CD4-positive, alpha-beta T cell treated with Interleukin-4 for 4 hours (primary cell): ENCODE results near the gene PDE3B.
"Not testable (repeated sequence)": the region's sequence is repeated elsewhere in the genome, so short reads cannot be mapped to it uniquely, and the experiment has no call there.

ENCODE experiments used
- DNase-seq: peaks from one replicate; pipeline ENCODE4 v3.0.0-alpha.2; 2020

PDE3B gene

DNA sequence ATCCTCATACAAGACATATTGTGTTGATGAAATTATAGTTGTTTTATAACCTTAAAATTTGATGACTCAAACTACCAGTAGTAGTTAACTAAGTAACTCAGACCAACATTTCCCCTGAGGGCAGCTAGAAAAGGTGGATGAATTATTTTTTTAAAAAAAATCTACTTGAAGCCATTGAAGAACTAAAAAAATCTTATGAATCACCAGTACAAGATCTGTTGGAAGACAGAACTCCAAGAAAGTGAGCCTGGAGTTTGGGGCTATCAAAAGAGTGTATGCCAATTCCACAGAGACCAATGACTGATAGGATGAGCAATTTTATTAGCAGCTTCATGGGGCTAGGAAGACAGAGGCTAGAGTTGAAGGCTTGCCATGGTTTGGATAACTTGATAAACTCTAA, 176.0 kb downstream of the PDE3B start:
- no peak for DNase-seq

DNA sequence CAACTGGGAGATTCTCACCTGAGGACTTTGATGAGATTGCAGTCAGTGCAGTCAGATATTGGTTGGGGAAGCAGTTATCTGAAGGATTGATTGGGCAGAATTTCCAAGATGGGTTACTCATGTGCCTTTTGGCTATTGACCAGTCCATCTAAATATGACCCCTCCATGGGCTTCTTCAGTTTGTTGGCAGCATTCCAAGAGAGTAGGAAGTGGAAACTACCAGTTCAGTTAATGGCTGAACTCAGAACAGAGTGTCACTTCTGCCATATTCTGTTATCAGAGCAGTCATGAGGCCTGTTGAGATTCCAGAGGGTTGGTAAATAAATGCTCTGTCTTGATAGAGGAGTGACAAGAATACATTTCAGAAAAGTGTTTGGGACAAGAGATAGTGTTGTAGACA, 177.4 kb downstream of the PDE3B start:
- no peak for DNase-seq

DNA sequence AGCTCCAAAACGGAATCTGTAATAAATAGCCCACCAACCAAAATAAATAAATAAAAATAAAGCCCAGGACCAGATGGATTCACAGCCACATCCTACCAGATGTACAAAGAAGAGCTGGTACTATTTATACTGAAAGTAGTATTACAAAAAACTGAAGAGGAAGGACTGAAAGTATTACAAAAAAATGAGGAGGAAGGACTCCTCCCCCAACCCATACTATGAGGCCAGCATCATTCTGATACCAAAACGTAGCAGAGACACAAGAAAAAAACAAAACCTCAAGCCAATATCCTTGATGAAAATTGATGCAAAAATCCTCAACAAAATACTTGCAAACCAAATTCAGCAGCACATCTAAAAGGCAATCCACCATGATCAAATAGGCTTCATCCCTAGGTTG, 183.0 kb downstream of the PDE3B start:
- DNase-seq = no peak

DNA sequence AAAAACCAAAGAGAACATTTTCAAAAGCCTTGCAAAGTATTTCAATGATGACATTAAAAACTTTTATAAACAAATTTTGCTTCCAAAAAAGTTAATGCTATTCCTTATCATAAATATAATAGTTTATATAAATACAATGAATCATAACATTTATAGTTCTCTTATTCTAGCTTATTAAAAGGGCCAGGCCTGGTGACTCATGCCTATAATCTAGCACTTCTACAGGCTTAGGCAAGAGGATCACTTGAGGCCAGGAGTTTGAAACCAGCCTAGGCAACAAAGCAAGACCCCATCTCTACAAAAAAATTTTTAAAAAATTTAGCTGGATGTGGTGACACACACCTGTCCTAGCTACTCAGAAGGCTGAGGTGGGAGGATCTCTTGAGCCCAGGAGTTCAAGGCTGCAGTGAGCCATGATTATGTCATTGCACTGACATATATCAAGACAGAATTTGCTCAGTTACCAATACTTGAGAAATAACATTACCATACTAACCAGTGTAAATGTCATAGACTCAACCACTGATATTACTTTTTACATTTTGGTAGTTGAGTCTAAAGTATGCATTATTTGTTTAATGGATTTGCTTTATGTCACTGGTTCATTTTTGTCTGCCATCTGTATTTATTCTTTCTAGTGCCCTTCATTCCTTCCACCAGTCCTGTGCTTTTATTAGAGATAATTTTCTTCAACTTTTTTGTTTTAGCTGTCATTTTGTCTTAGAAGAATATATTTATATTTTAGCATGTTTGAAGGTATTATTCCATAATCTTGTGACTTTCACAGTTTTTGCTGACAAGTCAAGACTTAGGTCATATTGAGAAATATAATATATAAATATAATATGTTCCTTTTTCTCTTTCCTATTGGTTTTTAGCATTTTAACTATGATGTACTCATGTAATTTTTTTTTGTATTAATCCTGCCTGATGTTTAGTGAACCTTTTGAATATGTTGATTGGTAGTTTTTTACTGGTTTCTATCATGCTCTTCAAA, 192.2 kb downstream of the PDE3B start:
- no peak for DNase-seq

DNA sequence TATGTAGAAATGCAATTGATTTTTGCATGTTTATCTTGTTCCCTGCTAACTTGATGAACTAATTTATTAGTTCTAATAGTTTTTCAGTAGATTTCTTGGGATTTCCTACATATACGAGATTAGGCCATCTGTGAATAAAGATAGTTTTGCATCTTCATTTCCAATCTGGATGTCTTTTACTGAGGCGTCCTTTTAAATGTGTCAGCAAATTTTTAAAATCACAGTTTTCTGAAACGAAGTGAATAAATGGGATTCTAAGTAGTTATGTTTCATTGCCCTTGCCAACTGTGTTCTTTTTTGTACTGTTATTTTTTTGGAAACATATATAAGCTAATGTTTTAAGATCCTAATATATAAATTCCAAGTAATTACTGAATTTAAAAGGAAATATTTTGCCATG, 198.4 kb downstream of the PDE3B start:
- DNase-seq = no peak

DNA sequence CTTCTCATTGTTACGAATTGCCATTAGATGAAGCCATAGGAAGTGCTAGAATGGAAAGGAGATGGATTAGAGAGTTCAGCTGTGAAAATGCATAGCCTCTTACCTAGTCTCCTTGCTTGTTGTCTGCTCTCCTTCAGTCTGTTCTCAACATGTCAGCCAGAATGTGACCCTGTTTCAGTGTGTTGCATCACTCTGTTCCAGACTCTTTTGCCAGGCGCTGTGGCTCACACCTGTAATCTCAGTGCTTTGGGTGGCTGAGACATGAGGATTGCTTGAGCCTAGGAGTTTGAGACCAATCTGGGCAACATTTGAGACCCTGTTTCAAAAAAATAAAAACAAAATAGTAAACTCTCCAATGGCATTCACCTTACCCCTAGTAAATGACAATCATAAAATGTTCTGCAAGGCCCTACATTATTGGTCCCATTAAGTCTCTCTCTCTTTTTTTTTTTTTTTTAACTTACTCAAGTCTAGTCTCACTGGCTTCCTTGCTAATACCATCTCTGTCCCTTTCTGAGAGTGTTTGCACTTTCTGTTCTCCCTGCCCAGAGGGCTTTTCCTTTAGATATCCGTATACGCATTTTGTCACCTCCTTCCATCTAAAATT, 209.1 kb downstream of the PDE3B start:
- DNase-seq = no peak

DNA sequence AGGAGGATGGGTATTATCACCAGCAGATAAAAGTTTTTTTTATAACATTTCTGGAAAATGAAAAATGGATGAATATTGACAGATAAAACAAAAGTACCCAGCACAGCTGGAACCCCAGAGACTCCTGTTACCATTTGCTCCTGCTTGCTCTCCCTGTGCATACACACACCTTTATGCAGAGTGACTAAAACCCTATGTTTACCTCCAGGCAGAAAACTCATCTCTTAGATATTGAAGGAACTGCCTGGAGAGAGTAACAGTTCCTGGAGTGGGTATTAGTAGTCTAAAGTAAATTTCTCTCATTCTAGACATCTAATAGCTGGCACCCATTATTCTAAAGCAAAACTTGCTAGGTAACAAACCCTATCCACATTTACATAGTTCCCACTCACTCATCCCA, 210.5 kb downstream of the PDE3B start:
- DNase-seq = no peak

DNA sequence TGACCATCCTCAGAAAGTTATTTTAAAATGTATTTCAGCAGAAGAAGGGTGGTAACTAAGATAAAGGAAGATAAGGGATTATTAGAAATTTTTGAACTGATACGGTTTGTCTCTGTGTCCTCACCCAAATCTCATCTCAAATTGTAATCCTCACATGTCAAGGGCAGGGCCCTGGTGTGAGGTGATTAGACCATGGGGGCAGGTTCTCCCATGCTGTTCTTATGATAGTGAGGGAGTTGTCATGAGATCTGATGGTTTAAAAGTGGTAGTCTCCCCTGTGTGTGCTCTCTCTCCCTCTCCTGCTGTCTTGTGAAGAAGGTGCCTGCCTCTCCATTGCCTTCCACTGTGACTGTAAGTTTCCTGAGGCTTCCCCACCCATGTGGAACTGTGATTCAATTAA, 212.3 kb downstream of the PDE3B start:
- DNase-seq = no peak

DNA sequence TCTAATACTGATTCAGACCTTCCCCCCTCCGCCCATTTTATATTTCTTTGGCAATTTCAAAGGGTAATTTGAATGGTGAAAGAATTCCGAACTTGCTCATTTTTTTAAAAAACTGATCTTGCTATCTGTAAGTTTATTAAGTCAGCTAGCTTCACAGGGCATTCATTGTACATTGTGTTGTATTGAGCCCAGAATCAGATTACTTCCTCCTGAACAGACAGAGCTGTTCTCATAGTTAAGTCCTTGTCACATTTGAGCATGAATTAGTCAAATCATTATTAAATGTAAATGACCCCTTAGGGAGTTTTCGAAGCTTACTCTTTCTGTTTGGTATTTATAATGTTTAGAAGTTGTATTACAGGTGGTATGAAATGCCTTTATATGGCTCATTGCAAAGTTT, 214.0 kb downstream of the PDE3B start:
- DNase-seq = no peak

DNA sequence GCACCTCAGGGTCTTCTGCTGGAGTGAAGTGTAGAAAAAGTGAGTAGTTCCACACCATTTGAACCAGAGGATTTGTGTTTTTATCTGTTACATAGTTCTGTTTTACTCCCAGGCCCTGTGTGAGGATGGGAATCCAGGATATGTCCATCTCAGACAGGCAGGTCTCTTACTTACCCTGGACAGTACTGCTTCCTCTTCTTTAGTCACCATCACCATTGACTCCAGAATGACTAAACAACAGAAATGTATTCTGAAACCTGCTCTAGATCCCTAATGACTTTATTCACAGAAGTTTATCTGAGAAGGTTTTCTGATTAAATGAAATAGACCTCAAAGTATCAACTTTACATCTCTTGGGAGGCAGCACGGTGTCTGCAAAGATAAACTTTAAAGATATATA, 214.8 kb downstream of the PDE3B start:
- no peak for DNase-seq

DNA sequence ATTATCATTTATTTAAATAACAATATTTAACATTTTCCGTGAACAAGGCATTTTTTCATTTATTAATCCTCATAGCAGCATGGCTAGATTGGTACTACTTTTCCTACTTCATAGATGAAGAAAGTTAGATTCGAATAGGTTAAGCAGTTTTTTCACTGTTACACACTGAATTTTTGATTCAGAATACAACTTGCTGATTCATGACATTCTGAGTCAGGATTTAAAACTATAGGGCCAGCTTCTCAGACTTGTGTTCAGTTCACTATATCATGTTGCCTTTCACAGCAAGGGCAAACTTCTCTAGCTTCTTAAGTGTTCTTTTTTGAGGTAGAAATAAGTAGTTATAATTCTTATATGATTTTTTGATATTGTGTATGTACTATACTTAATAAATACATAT, 216.9 kb downstream of the PDE3B start:
- no peak for DNase-seq

DNA sequence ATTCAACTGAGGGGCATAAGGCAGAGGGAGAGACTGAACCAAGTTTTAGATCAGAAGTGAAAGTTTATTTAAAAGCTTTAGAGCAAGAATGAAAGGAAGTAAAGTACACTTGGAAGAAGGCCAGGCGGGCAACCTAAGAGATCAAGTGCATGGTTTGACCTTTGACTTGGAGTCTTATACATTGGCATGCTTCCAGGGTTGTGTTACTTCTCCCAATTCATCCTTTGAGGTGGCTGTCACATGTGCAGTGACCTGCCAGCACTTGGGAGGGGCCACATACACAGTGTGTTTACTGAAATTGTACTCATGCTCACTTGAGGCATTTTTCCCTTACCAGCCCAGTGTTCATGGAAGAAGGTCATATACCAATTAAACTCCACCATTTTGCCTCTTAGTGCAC, 218.1 kb downstream of the PDE3B start:
- DNase-seq = no peak

DNA sequence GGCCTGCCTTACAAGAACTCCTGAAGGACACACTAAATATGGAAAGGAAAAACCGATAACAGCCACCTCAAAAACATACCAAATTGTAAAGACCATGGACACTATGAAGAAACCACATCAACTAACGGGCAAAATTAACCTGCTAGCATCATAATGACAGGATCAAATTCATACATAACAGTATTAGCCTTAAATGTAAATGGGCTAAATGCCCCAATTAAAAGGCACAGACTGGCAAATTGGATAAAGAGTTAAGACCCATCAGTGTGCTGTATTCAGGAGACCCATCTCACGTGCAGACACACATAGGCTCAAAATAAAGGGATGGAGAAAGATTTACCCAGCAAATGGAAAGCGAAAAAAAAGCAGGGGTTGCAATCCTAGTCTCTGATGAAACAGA, 220.2 kb downstream of the PDE3B start:
- DNase-seq = not testable (repeated sequence)

DNA sequence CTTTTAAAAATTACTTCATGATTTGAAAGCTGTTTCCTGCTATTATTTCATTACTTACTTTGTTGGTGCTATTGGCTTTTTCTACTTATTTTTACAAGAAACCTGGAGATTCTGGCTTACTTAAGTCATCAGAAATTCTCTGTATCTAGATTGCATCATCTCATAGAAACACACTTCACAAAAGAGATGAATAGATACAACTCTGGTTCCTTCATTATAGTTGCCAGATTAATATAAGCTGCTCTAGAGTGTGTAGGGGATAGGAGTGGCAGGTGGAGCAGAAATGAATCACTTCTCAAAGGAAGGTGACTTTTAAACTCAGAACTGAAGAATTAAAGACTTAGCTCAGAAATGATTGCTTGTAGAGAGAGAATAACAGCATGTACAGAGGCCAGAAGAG, 228.4 kb downstream of the PDE3B start:
- DNase-seq = no peak

DNA sequence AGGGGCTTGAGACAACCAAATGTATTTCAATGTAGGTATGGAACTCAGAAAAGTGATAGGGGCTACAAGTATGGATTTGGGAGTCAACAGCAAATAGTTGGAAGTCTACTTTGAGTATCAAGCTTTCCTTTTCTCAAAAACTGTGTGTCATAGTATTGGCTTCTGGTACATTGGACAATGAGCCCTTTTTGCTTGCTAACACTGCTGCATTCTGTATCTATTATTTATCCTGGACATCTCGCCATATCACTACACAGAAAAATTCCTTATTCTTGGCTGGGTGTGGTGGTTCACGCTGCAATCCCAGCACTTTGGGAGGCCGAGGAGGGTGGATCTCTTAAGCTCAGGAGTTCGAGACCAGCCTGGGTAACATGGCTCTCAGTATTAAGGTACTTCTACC, 230.0 kb downstream of the PDE3B start:
- no peak for DNase-seq

DNA sequence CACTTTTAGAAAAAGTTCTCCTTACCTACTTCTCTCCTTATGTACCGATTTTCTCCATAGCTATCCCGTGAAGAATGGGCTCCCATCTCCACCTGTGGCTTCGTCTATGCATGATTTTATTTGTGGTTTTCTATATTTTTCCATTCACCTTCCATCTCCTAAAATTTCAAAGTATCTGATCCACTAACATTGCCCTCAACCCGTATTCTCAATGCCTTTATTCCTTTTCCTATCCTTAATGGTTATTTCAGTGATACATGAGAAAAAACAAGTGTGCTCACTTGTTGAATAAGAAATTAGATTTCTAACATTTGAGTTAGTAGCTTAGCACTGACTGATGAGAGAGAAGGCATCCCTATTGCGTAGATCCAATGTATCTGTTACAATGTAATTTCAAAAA, 231.6 kb downstream of the PDE3B start:
- no peak for DNase-seq

DNA sequence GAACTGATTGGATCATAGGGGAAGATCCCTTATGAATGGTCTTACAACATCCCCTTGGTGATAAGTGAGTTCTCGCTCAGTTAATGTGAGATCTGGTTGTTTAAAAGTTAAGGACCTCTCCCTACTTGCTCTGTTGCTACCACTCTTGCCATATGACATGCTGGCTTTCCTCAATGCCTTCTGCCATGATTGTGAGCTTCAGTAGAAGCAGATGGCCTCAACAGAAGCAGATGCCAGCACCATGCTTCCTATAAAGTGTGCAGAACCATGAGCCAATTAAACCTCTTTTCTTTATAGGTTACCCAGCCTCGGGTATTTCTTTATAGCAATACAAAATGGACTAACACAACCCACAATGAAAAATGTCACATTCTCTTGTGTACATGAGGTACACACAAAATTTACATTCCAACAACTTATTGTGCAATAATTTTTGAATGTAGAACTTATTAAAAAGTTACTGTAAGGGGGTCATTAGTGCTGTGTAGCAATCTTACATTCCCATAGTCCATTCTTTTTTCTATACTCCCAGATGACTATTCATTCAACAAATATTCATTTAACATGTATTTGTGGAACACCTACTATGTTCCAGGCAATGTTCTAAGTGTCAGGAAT, 238.1 kb downstream of the PDE3B start:
- DNase-seq = no peak

DNA sequence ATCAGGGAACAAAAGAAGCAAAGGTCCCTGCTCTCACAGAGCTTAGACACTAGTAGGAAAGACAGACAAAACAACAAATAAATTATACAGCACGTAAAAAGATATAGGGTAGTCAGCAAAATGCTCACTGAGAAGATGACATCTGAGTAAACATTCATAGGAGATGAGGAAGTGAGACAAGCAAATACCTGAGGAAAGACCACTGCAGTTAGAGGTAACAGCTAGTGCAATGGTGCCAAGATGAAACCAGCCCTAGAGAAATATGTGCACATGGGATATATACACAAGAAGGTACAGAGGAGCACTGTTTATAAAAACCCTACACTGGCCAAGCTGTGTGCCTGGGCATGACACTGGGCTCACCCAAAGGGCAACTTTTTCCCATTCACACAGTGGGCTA, 238.6 kb downstream of the PDE3B start:
- no peak for DNase-seq

DNA sequence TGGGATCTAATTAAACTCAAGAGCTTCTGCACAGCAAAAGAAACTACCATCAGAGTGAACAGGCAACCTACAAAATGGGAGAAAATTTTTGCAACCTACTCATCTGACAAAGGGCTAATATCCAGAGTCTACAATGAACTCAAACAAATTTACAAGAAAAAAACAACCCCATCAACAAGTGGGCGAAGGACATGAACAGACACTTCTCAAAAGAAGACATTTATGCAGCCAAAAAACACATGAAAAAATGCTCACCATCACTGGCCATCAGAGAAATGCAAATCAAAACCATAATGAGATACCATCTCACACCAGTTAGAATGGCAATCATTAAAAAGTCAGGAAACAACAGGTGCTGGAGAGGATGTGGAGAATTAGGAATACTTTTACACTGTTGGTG, 240.1 kb downstream of the PDE3B start:
- DNase-seq = not testable (repeated sequence)

DNA sequence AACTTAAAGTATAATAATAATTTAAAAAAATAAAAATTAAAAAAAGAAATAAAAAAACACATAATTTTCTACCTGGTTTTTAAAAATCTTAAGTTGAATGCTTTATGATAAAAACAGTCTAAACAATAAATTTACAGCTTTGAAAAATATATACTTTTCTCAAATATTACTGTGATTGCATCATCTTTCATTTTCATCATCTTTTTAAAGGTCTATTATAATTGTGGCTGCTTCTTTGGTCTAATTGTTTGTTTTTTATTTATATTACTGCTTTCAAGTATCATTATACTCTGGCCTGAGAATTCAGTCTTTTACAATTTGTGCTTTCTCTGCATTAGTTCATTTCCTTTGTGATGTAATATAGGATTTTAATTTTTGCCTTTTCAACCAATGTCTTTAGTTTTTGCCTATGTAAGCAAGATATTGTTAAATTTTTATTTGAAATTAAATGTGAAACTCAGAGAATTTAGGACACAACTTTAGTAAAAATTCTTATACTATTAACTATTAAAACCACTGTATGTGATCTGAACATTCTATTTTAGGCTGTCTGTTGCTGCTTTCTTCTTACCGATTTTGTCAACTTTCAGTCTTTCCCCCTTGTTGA, 241.2 kb downstream of the PDE3B start:
- no peak for DNase-seq

DNA sequence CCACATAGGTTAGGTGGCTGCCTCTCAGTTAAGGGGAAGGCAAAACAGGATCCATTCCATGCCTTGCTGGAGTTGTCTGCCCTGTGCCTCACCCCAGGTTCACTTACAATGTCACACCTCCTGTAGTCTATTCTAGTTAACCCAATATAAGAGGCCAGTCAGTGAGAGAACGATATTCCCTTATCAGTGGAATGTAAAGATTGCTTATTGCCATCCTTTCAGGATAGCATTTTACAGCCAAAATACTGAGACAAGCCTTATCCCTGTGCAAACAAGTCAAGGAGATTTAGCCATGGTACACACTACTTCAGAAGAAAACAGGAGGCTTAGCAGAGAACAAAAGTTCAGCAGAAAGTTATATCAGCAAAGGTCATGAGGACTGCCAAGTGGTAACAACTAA, 242.9 kb downstream of the PDE3B start:
- no peak for DNase-seq

DNA sequence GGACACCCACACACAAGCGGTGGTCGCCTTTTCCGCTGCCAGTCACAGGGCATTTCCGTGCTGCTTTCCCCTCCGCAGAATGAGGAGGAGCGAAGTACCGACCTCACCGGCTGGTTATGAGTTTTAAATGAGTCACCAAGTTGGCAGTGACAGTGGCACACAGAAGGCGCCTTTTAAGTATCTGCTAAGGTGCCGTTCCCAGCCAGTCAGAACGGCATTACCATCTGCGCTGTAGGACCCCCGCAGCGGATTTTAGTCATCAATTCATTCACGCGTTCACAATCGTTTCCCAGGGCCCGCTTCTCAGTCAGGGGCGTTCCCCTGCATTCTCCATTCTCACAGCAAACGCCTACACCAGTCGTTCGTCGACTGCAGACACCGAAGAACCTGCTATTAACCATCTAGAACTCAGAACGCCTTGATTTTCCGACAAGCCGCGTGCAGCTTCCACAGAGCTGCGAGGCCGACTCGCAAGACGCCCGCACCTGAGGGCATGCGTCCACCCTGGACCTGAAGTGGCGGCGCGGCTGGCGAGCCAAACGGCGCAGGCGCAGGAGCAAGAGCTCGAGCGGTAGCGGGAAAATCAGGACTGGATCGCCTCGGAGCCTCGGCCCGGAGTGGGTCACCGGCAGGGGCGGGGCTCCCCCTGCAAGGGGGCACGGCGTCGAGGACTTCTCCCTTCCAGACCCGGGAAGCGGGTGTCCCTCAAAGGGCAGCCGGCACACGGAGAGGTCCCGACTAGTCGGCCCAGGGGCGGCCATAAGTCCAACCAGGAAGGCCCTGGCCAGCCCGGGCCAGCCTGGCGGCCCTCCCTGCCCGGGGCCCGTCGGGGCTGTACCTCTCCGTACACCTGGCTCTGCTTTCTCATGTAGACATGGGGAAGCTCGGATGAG, 247.8 kb downstream of the PDE3B start:
- DNase-seq = peak; percentile 89
